Prostate gland (tissue), 2 donors: ENCODE data around the gene RNF26. TPM values are rescaled to one million over a fixed set of nuclear protein-coding genes. Genes with fewer than 3 reads are reported as not detected.

ENCODE experiments used
- DNase-seq: peaks from one replicate; pipeline ENCODE4 v3.0.0-alpha.2; 2019; ENCODE audit warnings: low spot score
- H3K27ac ChIP-seq, 2 donors: fragments of 200-600 bp; sonication (generic); 2 replicates each; pipeline ENCODE4 v1.5.1; 2017 to 2019
- H3K27me3 ChIP-seq: fragments of 200-600 bp; sonication (generic); replicated peaks from 2 replicates; pipeline ENCODE4 v1.5.1; 2019; ENCODE audit not compliant: insufficient read depth
- H3K36me3 ChIP-seq, 2 donors: fragments of 200-600 bp; sonication (generic); 1 replicate in 1 of 2; 2 replicates in 1 of 2; pipeline versions ENCODE4 v1.5.1 to v1.8.1; 2017 to 2019
- H3K4me1 ChIP-seq: fragments of 200-600 bp; sonication (generic); replicated peaks from 2 replicates; pipeline ENCODE4 v1.5.1; 2019
- H3K4me3 ChIP-seq, 2 donors: fragments of 200-600 bp; sonication (generic); 2 replicates each; pipeline ENCODE4 v1.5.1; 2017 to 2019
- H3K9me3 ChIP-seq: fragments of 200-600 bp; sonication (generic); 2 replicates; pipeline ENCODE4 v1.5.1; 2017
- CTCF ChIP-seq, 4 experiments: fragments of 200-600 bp in 2 of 4; fragments of 450-650 bp in 2 of 4; sonication (generic) in 2 of 4; IDR thresholded peaks; 1 replicate in 3 of 4; 2 replicates in 1 of 4; pipeline ENCODE4 v1.5.1; 2016 to 2019; ENCODE audit warnings: antibody characterized with exemption in 4 of 4, mild to moderate bottlenecking in 2 of 4, moderate library complexity in 2 of 4
- POLR2A ChIP-seq: fragments of 450-650 bp; IDR thresholded peaks from one replicate; pipeline ENCODE4 v1.6.1; 2016; ENCODE audit warnings: antibody characterized with exemption, mild to moderate bottlenecking
- POLR2AphosphoS5 ChIP-seq: sonication (generic); formaldehyde crosslinking; IDR thresholded peaks from one replicate; pipeline ENCODE4 v1.6.1; 2017; ENCODE audit warnings: antibody characterized with exemption
- WGBS: methylation state at CpG from one replicate; pipeline ENCODE4 v1.1.5; 2018; 5-methylcytosine and 5-hydroxymethylcytosine counted together
- intact Hi-C: fragments of 100-400 bp; cut with DNase I; formaldehyde crosslinking; loops from one replicate; pipeline ENCODE4 v1.14.2; 2022
- total RNA-seq, 2 donors: library from RNA; depleted of rRNA; stranded (reverse); fragments of >200 nt; gene quantifications; one replicate each; pipeline ENCODE4 v1.1.0, GENCODE V29; 2016

The RNF26 gene
- total RNA-seq, 2 donors from 2014 or later, result 17.6 to 34.2 TPM

DNA sequence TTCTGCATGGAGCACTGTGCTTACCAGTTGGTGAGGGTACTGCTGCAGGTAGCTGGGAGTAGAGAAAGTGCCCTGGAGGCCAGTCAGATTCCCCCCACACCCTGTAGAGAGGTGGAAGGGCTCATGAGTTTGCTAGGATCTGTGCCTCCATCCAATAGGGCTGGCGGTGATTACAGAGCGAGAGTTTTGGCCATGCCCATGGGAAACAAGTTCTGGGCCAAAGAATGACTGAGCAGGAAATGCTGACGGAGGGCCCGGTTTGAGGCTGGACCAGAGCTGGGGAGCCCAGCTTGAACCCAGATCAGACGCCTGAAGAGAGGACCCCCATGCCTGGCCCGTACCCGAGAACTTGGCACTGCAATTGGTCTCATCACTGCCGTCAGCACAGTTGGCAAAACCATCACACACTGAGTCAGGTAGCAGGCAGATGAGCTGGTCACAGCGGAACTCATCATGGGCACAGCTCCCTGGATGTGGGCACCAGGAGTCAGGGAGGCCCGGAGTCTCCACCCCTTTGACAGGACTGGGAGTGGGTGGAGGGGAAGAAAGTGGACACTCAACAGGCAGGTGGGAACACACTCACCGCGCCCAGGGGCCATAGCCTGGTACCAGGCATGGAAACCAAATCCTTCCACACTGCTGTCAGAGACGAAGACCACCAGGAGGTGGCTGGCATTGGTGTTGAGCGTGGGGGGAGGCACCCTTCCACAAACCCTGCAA, 10.1 kb downstream of the RNF26 start:
- WGBS, result 88% methylated on average over 14 of the region's 14 CpGs
- no peak for TF ChIP-seq POLR2AphosphoS5
- TF ChIP-seq POLR2A, result no peak
- TF ChIP-seq CTCF (IDR thresholded peaks at IDR 0.05), result no peak
- Histone ChIP-seq H3K27me3 (no peaks in the 10 kb centered on the region), H3K4me1 (peaks cover 9% of the 10 kb centered on the region), H3K9me3 (no peaks in the 10 kb centered on the region), H3K36me3 (no peaks in the 10 kb centered on the region), H3K4me3 (no peak overlapping the region), H3K27ac (no peak overlapping the region)
- intact Hi-C loops, result no loop called here
- no peak for DNase-seq

GRCh38 chr11:119345685-119346084, 11.4 kb downstream of the RNF26 start:
- intact Hi-C loops, result no loop called here
- Histone ChIP-seq H3K4me1 (peaks cover 2% of the 10 kb centered on the region), H3K4me3 (no peak overlapping the region), H3K9me3 (no peaks in the 10 kb centered on the region), H3K36me3 (no peaks in the 10 kb centered on the region), H3K27ac (no peak overlapping the region), H3K27me3 (no peaks in the 10 kb centered on the region)
- WGBS, result 81% methylated on average over 8 of the region's 12 CpGs
- DNase-seq, result no peak
- no peak for TF ChIP-seq POLR2AphosphoS5
- no peak for TF ChIP-seq CTCF (IDR thresholded peaks at IDR 0.05)
- TF ChIP-seq POLR2A, result no peak

DNA sequence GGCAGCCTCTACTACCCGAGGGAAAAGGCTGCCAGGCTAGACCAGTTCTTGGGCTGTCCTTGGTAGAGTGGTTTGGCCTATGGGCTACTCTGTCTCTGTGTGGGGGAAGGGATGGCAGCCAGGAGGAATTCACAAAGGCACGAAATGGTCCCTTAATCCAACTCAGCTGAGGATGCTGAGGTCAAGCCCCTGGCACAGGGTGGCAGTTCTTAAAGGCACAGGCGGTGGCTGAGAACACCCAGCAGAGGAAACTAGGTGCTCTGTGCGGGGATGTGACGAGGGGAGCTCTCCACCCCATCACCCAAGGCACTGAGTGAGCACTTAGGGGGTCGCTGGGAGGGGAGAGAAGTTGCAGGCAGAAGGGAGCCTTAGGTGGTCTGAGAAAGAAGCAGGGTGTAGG, 12.3 kb downstream of the RNF26 start, which contains the start of gene MFRP:
Gene MFRP, minus strand, starts transcription at position 101 of the 400 bp plus-strand sequence. CDS start 192 bp downstream, outside the sequence.
- Histone ChIP-seq H3K27ac (no peak within 1 kb of the TSS), H3K4me3 (no peak within 1 kb of the TSS), H3K27me3 (no peaks in the 10 kb centered on the region), H3K36me3 (no peaks in the 10 kb centered on the region), H3K4me1 (no peaks in the 10 kb centered on the region), H3K9me3 (no peaks in the 10 kb centered on the region)
- WGBS, result 54% methylated on average over 6 of the region's 6 CpGs
- no peak for DNase-seq
- no peak for TF ChIP-seq POLR2AphosphoS5
- intact Hi-C loops, result no loop called here

- intact Hi-C loops, result no loop called here
- 87% methylated on average over 2 of the region's 2 CpGs for WGBS
- DNase-seq, result no peak
- no peaks in the 10 kb centered on the region for H3K9me3 ChIP-seq
- no peak for TF ChIP-seq POLR2A
- TF ChIP-seq POLR2AphosphoS5, result no peak
- TF ChIP-seq CTCF (IDR thresholded peaks at IDR 0.05), result no peak
- no peaks in the 10 kb centered on the region for H3K27me3 ChIP-seq
- no peak overlapping the region for H3K4me3 ChIP-seq
- H3K27ac ChIP-seq, result no peak overlapping the region
- no peaks in the 10 kb centered on the region for H3K36me3 ChIP-seq
- H3K4me1 ChIP-seq, result no peaks in the 10 kb centered on the region
These were observed 12.9 kb downstream of the RNF26 start for GRCh38 chr11:119347242-119347641.

DNA sequence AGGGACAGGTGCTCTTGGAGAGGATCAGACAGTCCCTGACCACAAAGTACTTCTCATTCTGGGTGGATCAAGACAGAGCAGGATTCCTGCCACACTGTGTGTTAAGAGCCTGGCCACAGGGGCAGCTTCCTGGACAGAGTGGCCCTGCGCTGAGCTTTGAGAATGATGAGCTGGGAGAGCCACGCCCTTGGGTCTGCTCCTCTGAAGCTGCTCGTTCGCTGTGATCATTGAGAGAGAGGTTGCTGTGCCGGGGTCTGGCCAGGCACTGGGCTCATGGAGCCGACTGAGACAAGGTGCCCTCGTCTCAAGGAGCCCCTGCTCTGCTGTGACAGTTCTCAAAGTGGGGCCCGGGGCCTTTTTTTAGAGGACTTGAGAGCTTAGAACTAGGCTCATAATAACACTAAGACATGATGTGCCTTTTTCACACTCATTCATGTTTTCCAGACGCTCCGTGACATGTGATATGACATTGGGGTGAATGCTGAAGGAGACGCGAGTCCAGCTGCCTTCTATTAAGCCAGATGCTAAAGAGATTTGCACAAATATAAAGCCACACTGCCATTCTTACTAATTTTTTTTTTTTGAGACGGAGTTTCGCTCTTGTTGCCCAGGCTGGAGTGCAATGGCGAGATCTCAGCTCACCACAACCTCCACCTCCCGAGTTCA, 13.7 kb downstream of the RNF26 start:
- Histone ChIP-seq H3K27me3 (no peaks in the 10 kb centered on the region), H3K4me1 (no peaks in the 10 kb centered on the region), H3K36me3 (no peaks in the 10 kb centered on the region), H3K27ac (no peak overlapping the region), H3K9me3 (no peaks in the 10 kb centered on the region), H3K4me3 (no peak overlapping the region)
- no peak for DNase-seq
- TF ChIP-seq CTCF (IDR thresholded peaks at IDR 0.05), result no peak
- intact Hi-C loops, result no loop called here
- WGBS, result 70% methylated on average over 16 of the region's 16 CpGs
